HUES6 (cell line): Measurements from ENCODE around the gene C11orf86.
"Not testable (repeated sequence)": the region's sequence is repeated elsewhere in the genome, so short reads cannot be mapped to it uniquely, and the experiment has no call there.

ENCODE experiments used
- H3K27ac ChIP-seq: 2 replicates; pipeline ENCODE4 v1.7.0; 2013; ENCODE audit warnings: low read depth, mild to moderate bottlenecking, low read length, inconsistent platforms
- H3K27me3 ChIP-seq: 2 replicates; pipeline ENCODE4 v1.6.1; 2013; ENCODE audit warnings: low read length; ENCODE audit not compliant: control insufficient read depth, insufficient read depth
- H3K36me3 ChIP-seq: 2 replicates; pipeline ENCODE4 v1.6.1; 2013; ENCODE audit warnings: low read length; ENCODE audit not compliant: control insufficient read depth, insufficient read depth
- H3K4me1 ChIP-seq: 2 replicates; pipeline ENCODE4 v1.6.1; 2013; ENCODE audit warnings: low read length; ENCODE audit not compliant: control insufficient read depth, insufficient read depth
- H3K4me3 ChIP-seq: 2 replicates; pipeline ENCODE4 v1.5.1; 2013; ENCODE audit warnings: low read depth, low read length
- H3K9ac ChIP-seq: one replicate; pipeline ENCODE4 v1.6.1; 2013; ENCODE audit warnings: mild to moderate bottlenecking, low read length
- H3K9me3 ChIP-seq: 2 replicates; pipeline ENCODE4 v1.6.1; 2013; ENCODE audit warnings: low read depth, low read length; ENCODE audit not compliant: control insufficient read depth, insufficient read depth

Gene C11orf86

DNA sequence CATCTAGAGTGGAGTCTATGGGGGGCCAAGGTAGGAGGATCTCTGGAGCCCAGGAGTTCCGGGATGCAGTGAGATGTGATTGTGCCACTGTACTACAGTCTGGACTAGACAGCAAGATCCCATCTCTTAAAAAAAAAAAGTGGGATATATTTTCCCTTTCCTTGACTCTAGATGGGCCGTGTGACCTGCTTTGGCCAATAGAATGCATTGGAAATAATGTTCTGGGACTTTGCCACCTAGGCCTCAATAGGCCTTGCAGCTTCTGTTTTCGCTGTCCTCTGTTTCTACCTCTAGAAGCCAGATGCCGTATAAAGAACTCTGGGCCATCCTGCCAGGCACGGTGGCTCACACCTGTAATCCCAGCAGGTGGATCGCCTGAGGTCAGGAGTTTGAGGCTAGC is 3.6 kb downstream of the C11orf86 start:
- H3K27ac ChIP-seq, result no peak overlapping the region
- H3K4me3 ChIP-seq, result no peak overlapping the region
- no peaks in the 10 kb centered on the region for H3K27me3 ChIP-seq
- peaks cover 16% of the 10 kb centered on the region for H3K9me3 ChIP-seq
- H3K36me3 ChIP-seq, result no peaks in the 10 kb centered on the region
- H3K4me1 ChIP-seq, result peaks cover 14% of the 10 kb centered on the region; the same call in 1 of the 2 replicates
- no peak overlapping the region for H3K9ac ChIP-seq

DNA sequence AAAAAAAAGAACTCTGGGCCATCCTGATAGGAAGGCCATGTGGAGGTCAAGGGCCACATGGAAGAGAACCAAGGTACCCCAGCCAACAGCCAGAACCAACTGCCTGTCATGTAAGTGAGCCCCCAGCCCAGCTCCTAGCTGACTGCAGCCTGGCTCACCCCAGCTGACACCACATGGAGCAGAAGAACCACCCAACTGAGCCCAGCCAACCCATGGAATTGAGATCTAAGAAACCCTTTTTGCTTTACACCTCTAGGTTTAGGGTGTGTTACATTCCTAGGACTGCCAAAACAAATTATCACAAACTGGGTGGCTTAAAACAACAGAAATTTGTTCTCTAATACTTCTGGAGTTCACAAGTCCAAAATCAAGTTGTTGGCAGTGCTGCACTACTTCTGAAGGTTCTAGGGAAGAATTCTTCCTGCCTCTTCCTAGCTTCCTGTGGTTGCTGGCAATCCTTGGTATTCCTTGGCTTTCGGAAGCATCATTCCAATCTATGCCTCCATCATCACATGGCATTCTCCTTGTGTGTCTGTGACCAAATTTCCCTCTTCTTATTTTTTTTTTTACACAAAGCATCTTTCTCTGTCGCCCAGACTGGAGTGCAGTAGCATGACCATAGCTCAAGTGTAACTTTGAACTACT is 4.4 kb downstream of the C11orf86 start:
- H3K36me3 ChIP-seq, result no peaks in the 10 kb centered on the region
- no peaks in the 10 kb centered on the region for H3K27me3 ChIP-seq
- peaks cover 9% of the 10 kb centered on the region; the same call in 1 of the 2 replicates for H3K4me1 ChIP-seq
- no peak overlapping the region for H3K9ac ChIP-seq
- peaks cover 16% of the 10 kb centered on the region for H3K9me3 ChIP-seq
- H3K4me3 ChIP-seq, result no peak overlapping the region
- no peak overlapping the region for H3K27ac ChIP-seq

DNA sequence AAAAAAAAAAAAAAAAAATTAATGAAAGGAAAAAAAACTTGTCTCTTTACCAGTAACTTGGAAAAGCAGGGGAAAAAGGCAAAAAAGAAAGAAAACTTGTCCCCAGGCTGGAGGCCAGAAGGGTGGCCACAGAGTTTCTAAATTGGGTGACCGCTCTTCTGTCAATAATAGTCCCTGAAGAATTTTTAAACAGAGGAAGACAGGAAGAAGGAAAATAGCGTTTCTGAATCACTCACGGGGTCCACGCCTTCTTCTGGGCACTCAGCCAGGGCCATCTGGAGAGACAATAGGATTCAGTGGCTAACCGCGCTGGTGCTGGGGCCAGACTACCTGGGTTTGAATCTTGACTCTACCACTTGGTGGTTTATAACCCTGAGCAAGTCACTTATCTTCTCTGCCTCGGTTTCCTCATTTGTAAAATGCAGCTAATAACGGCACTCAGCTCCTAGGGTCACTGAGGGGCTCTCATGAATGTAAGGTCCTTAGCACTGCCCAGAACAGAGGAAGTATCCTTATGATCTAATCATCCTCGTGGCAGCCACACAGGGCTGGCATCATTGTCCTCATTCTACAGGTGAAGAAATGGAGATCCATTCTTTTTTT is 7.0 kb downstream of the C11orf86 start:
- Histone ChIP-seq H3K4me1 (peaks cover 6% of the 10 kb centered on the region), H3K4me3 (no peak overlapping the region), H3K9ac (no peak overlapping the region), H3K27me3 (no peaks in the 10 kb centered on the region), H3K27ac (no peak overlapping the region), H3K9me3 (peaks cover 16% of the 10 kb centered on the region), H3K36me3 (no peaks in the 10 kb centered on the region)

GRCh38 chr11:66983275-66983924 is 8.3 kb downstream of the C11orf86 start:
- H3K36me3 ChIP-seq, result no peaks in the 10 kb centered on the region
- no peak overlapping the region for H3K4me3 ChIP-seq

DNA sequence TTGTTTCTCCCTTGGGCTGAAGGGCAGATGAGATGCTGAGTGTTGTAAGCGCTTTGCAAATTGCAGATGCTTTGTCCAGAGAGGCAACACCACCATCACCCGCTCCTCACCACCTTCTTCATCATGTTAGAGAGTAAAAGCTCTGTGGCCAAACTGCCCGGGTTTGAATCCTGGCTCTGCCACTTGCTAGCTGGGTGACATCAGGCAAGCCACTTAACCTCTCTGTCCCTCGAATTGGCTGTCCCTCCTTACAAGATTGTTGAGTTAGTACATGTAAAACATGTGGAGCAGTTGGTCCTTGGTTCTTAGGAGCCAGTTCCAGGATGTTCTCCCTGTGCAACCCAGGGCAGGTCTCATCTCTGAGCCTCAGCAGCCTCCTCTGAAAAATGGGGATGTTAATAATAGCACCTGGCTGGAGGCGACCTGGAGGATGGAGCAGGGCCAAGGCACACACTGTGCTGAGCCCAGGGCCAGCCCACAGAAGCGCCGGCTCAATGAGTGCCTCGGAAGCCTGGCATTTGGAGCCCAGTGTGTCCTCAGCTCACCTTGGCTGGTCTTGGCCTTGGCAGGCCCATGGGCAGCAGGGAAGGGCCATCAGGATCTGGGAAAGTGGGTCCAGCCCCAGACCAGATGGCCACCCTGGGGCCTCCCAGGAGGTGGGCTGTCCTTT is 10.5 kb downstream of the C11orf86 start:
- Histone ChIP-seq H3K9ac (no peak overlapping the region), H3K27ac (no peak overlapping the region), H3K36me3 (no peaks in the 10 kb centered on the region), H3K4me3 (no peak overlapping the region), H3K27me3 (no peaks in the 10 kb centered on the region), H3K9me3 (no peaks in the 10 kb centered on the region), H3K4me1 (peaks cover 19% of the 10 kb centered on the region)

More at GRCh38 chr11:66983275-66983924, 8.3 kb downstream of the C11orf86 start:
- H3K4me1 ChIP-seq, result peaks cover 19% of the 10 kb centered on the region
- H3K9ac ChIP-seq, result no peak overlapping the region
- H3K27ac ChIP-seq, result no peak overlapping the region
- H3K27me3 ChIP-seq, result no peaks in the 10 kb centered on the region
- H3K9me3 ChIP-seq, result peaks cover 14% of the 10 kb centered on the region

DNA sequence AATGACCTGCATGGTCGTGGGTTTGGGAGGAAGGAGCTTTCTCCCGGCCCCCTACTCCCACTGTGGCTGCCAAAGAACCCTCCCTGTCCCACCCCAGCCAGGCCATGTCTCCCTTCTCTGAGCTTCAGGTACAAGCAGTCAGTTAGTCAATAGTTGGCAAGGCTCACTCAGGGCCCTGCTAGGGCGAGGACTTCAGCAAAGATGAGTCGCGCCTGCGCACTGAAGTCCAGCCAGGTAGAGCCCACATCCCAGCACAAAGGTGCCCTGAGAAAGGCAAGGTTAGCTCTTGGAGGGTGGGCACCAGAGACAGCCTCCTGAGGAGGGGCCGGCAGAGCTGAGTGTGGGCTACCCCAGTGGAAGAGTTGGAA is 11.1 kb downstream of the C11orf86 start:
- H3K9ac ChIP-seq, result no peak overlapping the region
- no peaks in the 10 kb centered on the region for H3K9me3 ChIP-seq
- H3K27me3 ChIP-seq, result no peaks in the 10 kb centered on the region
- H3K27ac ChIP-seq, result no peak overlapping the region
- H3K36me3 ChIP-seq, result no peaks in the 10 kb centered on the region
- H3K4me1 ChIP-seq, result peaks cover 19% of the 10 kb centered on the region
- no peak overlapping the region for H3K4me3 ChIP-seq

DNA sequence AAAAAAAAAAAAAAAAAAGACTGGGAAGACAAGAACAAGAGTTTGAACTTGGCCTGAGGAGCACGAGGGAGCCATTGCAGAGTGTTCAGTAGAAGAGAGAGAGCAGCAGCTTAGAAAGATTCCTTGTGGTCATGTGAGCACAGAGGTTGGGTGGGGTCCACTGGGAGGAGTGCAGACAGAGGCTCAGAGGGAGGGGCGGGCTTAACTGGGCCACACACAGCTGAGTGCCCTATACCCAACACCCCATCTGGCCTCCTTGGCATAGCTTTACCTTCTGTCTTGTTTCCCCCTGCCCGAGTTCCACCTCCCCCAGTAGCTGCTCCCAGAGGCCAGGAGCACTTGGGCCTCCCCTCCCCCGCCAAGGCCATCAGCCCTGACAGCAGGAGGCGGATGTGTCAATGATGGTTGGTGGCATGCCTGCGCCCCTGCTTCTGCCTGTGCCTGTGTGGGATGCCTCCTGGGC is 12.1 kb downstream of the C11orf86 start:
- no peaks in the 10 kb centered on the region for H3K9me3 ChIP-seq
- H3K4me3 ChIP-seq, result peak overlapping the region; percentile 0; the same call in 1 of the 2 replicates
- no peaks in the 10 kb centered on the region for H3K27me3 ChIP-seq
- peaks cover 19% of the 10 kb centered on the region for H3K4me1 ChIP-seq
- peak overlapping the region; percentile 56 for H3K9ac ChIP-seq
- H3K36me3 ChIP-seq, result no peaks in the 10 kb centered on the region
- peak overlapping the region; percentile 15; the same call in 1 of the 2 replicates for H3K27ac ChIP-seq

DNA sequence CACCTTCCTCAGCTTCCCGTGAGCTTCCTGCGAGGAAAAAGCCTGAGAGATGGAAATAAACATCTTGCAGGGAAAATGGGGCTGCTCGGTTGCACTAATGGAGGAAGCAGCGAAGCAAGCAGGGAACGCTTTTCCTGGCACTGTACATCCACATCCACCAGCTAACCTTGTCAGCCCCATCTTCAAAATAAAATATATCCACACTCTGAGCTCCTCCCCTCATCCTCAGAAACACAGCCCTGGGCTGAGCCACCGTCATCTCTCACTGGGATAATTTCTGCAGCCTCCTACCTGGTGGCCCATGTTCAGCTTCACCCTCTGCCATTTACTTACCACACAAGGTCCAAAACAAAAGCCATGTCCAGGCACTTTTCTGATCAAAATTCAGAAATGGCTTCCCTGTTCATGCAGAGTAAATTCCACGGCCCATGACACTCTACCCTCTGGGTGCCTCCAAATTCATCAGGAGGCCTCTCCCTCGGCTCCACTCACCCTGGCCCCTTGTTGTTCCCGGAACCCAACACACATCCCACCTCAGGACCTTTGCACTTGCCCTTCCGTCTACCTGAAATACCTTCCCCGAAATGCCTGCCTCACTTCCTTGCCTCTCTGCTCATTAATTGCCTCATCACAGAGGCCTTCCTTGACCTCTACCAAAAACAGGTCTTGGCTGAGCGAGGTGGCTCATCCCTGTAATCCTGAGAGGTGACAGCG is 13.0 kb downstream of the C11orf86 start:
- peak overlapping the region; percentile 15; the same call in 1 of the 2 replicates for H3K27ac ChIP-seq
- no peaks in the 10 kb centered on the region for H3K27me3 ChIP-seq
- H3K9me3 ChIP-seq, result no peaks in the 10 kb centered on the region
- no peaks in the 10 kb centered on the region for H3K36me3 ChIP-seq
- H3K4me3 ChIP-seq, result peak overlapping the region; percentile 0; the same call in 1 of the 2 replicates
- H3K9ac ChIP-seq, result peak overlapping the region; percentile 56
- H3K4me1 ChIP-seq, result peaks cover 19% of the 10 kb centered on the region

DNA sequence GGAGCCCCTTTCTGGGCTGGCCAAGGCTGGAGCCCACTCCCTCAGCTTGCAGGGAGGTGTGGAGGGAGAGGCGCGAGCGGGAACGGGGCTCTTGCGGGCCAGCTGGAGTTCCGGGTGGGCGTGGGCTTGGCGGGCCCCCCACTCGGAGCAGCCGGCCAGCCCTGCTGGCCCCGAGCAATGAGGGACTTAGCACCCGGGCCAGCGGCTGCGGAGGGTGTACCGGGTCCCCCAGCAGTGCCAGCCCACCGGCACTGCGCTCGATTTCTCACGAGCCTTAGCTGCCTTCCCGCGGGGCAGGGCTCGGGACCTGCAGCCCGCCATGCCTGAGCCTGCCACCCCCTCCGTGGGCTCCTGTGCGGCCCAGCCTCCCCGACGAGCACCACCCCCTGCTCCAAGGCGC is 13.6 kb downstream of the C11orf86 start:
- H3K36me3 ChIP-seq, H3K4me3 ChIP-seq, H3K27me3 ChIP-seq, H3K9me3 ChIP-seq, H3K27ac ChIP-seq, H3K9ac ChIP-seq: not testable (repeated sequence)
- H3K4me1 ChIP-seq, result peaks cover 19% of the 10 kb centered on the region

DNA sequence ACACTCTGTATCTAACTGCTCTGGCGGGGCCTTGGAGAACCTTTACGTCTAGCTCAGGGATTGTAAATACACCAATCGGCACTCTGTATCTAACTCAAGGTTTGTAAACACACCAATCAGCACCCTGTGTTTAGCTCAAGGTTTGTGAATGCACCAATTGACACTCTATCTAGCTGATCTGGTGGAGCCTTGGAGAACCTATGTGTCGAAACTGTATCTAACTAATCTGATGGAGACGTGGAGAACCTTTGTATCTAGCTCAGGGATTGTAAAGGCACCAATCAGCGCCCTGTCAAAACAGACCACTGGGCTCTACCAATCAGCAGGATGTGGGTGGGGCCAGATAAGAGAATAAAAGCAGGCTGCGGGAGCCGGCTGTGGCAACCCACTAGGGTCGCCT is 14.3 kb downstream of the C11orf86 start:
- H3K4me3 ChIP-seq, H3K27ac ChIP-seq, H3K9me3 ChIP-seq, H3K27me3 ChIP-seq, H3K9ac ChIP-seq, H3K36me3 ChIP-seq: not testable (repeated sequence)
- H3K4me1 ChIP-seq, result peaks cover 19% of the 10 kb centered on the region
